HG03095 (cell line): ENCODE results near the gene SC5D.

Experiments used
- ATAC-seq: cut with Tn5 transposase; IDR thresholded peaks from one replicate; pipeline ENCODE4 v1.9.1; 2021; ENCODE audit warnings: moderate library complexity; ENCODE audit not compliant: unreplicated experiment

The SC5D gene

GRCh38 chr11:121291896-121292494, 576 bp upstream of the SC5D start:
- peak; percentile 21 for ATAC-seq

DNA sequence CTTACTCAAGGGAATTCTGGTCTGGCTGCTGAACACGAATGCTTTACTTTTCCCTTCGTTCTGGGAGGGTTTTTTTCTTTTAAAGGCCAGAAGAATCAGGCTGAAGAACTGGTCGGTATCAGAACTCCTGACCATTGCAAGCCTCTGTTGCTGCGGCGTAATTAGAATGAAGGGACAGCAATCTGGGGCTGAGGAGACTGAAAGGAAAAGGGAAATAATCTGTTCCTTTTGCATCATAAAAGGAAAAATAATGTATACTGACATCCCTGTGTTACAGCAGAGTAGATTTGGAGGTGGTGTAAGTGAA, 670 bp downstream of the SC5D start:
- ATAC-seq = no peak

DNA sequence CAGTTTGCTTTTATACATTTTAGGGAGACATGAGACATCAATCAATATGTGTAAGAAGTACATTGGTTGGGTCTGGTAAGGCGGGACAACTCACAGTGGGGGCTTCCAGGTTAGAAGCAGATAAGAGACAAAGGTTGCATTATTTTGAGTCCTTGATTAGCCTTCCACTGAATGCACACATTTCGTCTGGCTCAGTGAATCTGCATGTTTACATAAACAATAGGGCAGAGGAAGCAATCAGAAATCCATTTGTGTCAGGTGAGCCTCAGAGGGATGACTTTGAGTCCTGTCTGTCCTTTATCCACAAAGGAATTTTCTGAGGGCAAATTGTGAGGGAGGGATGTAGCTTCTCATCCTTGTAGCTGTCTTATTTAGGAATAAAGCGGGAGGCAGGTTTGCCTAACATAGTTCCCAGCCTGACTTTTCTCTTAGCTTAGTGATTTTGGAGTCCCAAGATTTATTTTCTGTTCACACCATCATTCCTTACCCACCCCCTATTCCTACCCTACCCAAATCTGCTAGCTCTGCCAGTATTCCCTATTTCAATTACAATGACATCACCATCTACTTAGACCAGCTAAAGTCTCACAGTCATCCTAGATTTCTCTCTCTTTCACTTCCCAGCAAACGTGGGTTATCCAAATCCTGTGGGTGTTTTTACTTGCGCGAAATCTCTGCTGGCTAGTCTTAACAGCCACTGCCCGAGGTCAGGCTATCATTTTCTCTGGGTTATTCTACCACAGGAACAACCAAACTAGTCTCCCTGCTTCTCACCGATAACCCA, 2.9 kb downstream of the SC5D start:
- ATAC-seq = no peak

DNA sequence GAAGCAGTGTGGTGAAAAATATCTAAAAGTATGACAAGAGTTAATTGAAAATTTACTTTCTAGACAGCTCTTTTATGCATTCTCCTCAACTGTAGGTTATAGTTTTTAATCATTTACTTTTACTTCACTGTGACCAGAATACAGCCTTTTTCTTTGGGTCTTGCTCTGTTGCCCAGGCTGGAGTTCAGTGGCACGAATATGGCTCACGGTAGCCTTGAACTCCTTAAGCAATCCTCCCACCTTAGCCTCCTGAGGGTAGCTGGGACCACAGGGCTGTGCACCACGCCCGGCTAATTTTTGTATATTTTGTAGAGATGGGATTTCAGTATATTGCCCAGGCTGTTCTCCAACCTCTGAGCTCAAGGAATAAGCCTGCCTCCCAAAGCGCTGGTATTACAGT, 5.3 kb downstream of the SC5D start:
- ATAC-seq = no peak

DNA sequence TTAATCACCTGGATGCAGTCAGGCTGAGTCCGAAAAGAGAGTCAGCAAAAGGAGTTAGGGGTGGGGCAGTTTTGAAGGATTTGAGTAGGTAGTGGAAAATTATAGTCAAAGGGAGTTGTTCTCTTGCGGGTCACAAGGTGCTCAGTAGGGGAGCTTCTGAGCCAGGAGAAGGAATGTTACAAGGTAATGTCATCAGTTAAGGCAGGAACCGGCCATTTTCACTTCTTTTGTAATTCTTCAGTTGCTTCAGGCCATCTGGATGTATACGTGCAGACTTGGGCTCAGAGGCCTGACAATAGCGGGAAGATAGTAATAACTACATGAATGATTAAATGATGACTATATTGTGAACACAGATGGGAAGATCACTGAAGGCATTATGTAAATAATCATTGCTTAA, 6.2 kb downstream of the SC5D start:
- ATAC-seq = no peak

DNA sequence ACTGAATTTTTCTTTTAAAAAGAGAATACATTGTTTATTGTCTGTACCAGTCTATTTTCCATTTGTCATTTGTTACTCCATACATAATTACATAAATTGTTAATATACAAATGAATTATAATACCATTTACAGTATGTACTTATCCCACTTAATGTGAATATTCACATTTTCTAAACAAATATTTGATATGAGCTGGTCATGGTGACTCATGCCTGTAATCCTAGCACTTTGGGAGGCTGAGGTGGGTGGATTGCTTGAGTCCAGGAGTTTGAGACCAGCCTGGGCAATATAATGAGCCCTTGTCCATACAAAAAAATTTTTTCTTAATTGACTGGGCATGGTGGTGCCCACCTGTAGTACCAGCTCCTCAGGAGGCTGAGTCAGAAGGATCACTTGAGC, 6.8 kb downstream of the SC5D start:
- no peak for ATAC-seq

GRCh38 chr11:121300313-121300971, 7.9 kb downstream of the SC5D start:
- ATAC-seq = no peak

GRCh38 chr11:121300972-121301699, 8.6 kb downstream of the SC5D start:
- no peak for ATAC-seq

GRCh38 chr11:121304759-121305158, 12.2 kb downstream of the SC5D start:
- no peak for ATAC-seq

DNA sequence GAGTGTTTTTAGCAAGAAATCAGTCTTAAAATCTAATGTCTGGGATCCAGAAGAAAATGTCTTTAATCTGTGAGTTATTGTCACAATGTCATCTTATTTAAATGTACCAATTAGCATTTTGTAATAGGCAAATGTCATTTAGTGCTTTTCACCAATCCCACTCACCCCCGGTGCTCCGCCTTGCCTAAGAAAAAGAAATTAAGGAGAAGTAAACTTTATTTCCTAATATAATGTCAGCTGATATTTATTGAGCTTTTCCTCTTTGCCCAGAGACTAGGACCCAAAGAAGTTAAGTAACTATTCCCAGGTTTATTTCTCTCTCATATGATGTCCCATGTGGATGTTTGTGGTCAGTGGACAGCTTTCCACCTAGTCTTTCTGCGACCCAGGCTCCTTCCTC, 16.2 kb downstream of the SC5D start:
- no peak for ATAC-seq

GRCh38 chr11:121309688-121310087, 17.1 kb downstream of the SC5D start:
- ATAC-seq = peak; percentile 83

GRCh38 chr11:121310908-121311307, 18.3 kb downstream of the SC5D start:
- ATAC-seq = no peak

DNA sequence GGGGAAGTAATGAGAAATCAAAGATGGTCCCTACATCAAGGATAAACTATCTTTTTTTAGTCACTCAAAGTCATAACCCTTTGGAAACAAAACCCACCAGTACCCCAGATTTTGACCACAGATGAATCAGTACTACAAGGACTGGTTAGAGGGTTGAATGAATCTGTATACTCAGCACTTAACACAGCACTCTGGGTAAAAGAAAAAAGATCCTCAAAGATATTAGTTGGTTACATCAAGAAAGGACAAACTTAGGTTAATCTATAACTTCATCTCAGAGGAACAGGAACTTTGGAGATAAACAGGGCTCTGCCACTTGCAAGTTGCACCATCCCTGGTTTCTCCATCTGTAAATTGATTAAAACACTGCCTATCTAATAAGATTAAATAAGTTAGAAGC, 18.8 kb downstream of the SC5D start:
- no peak for ATAC-seq

DNA sequence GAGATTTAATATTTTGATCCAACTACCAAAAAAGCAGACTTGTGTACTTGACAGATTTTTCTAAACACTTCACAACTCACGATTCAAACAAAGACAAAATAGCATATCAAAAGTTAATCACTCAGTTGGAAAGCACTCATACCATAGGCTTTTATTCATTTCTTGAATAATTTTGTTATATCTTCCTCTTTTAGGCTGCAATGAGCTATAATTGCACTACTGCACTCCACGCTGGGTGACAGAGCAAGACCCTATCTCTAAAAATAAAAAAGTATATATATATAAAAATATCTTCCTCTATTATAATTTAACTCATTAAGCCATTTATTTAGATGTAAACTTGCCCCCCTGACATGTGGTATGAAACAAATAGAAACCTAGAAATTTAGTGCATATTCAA, 19.9 kb downstream of the SC5D start:
- no peak for ATAC-seq

GRCh38 chr11:121318848-121319834, 26.6 kb downstream of the SC5D start:
- no peak for ATAC-seq

GRCh38 chr11:121321614-121322243, 29.2 kb downstream of the SC5D start:
- ATAC-seq = peak; percentile 71

DNA sequence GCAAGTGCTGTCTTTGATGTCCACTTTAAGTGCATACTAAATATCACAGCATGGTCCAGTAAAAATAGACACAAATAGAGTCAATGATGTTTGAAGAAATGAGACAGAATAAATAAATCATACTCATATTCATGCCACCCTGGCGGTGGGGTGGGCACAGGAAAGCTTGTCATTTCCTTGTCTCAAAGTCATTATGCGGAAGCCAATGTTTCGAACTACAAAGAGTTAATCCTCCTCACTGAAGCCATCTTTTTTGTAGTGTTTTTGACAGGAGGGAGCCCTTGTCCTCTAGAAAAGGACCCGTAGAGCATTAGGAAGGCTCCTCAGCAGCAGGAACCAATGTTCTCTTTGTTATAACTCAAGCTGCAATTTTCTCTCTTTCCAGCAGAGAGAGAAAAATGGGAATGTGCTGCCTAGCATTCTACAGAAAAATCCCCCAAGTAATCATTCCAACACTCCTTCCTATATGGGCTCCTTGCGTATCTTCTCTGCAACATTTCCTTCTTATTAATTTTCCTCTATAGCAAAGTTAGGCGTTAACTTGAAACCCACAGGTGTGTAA, 30.6 kb downstream of the SC5D start:
- no peak for ATAC-seq

- no peak for ATAC-seq
Measured at GRCh38 chr11:121326230-121326629, 33.7 kb downstream of the SC5D start.

DNA sequence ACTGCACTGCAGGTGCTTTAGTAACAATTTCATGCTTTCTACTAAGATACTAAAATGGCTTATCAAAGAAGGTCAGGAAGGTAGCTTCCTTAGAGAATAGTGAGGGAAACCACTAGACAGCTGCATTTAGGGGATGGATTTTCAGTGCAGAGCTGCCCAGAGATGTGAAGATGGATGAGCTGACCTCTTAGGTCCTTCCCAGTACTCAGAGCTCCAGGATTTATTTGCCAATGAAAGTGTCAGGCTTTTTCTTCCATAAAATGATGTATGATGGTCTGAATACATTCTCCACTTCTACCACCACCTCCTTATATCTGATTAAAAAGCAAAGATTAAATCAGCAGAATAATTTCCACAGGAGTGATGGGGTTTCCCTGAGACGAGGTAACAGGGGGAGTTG, 35.0 kb downstream of the SC5D start:
- ATAC-seq = no peak
